NCI-H2107 (cell line): ENCODE measurements around the gene FAM133A.

Experiments used
- DNase-seq: peaks from one replicate; lab custom pipeline; 2025; lab: John Stamatoyannopoulos, UW

FAM133A gene

DNA sequence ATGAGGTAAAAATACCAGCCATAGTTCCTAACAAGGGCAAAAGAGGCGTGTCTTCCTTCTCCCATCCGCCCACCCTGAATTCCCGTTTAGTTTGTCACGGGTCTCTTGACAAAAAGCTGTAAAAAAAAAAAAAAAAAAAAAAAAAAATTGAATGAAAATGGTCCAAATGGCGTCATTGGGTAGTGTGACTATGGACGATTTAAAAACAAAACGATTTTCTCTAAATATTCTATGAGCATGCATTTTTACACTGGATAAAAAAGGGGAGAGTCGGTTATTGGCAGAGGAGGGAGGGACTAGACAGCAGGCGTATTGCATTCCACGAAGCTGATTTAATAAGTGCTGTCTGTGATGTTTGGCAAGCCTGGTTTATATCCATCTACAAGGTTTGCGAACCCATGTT lies at the start of gene FAM133A:
FAM133A (plus strand) TSS at position 338 of the 403 bp plus-strand sequence. CDS start 35,214 bp downstream, outside the sequence.
- DNase-seq, result no peak

DNA sequence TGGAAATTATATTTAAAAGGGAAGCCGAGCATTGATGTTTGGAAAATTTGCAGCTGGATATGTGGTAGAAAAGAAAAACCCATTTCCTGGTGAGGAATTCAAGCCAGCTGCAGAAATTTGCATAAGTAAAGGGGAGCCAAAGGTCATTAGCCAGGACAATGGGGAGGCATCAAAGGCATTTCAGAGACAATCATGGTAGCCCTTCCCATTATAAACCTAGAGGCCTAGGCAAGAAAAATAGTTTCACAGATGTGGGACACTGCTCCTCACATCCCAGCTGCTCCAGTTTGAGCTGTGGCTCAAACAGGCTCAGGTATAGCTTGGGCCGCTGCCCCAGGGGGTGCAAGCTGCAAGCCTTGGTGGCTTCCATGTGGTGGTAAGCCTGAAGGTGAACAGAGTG lies 36.4 kb upstream of the FAM133A start:
- DNase-seq, result no peak

DNA sequence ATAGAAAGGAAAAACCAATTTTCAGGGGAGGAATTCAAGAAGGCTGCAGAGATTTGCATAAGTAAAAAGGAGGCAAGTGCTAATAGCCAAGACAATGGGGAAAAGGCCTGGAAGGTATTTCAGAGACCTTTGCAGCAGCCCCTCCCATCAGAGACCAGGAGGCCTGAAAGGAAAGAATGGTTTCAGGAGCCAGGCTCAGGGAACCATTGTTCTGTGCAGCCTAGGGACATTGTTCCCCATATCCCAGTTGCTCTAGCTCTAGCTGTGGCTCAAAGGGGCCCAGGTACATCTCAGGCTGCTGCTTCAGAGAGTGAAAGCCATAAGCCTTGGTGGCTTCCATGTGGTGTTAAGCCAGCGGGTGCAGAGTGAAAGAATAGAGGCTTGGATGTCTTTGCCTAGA lies 24.6 kb upstream of the FAM133A start:
- DNase-seq, result no peak

- DNase-seq, result no peak
Measured at GRCh38 chrX:93660575-93660974, 13.4 kb upstream of the FAM133A start.

DNA sequence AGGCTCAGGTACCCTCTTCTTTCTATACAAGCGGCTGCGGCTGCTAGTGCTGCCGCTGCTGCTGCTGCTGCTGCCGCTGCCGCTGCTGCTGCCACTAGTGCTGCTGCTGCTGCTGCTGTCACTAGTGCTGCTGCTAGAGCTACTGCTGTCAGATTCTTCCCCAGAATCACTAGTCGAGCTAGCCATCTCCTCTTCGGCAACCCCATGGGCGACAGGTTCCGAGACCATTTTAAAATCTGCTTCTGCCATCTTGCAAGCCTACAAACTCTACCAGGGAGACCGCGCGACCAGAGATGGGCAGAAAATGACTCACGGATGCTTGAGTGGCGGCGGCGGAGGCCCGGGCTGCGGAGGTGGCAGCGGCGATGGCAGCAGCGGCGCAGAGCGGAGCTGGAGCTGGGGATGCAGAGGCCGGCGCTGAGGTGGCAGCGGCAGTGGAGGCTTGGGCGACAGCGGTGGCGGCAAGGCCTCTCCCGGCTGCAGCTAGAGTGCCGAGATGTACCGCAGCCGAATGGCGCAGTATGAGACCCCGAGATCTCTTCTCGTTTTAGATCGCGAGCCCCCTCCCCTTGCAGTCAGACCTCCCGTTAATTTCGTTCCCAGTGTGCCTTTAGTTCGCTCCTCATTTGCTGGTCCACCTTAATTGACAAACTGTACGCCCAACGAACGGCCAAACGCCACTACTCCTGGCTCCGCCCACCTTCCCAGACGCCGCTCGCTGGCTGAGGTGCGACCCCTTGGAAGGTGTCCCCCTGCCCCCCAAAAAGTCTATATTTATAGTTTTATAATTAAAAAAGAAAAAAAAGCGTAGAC lies 744 bp upstream of the FAM133A start, which contains the start of gene NAP1L3:
NAP1L3 (minus strand) TSS at position 523 of the 813 bp plus-strand sequence; CDS start at position 249, 274 bp downstream.
- DNase-seq, result peak; percentile 12

DNA sequence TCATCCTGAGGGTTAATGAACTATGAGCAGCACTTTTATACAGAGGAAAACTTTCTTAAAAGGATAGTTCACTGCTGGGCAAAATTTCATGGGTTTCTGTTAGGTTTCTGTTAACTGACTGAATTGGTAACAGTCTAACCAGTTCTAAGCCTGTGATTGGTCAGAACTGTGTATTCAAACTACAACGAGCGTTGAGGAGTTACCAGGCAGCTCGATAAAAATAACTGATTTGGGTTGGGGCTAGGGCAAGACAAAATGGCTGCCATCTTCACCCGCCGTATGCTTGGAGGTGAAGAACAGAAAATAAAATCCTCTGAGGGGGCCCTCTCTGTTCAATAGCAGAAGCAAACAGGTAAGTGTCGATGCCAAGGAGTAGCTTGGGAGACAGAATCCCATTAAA lies 22.0 kb downstream of the FAM133A start:
- DNase-seq, result no peak

DNA sequence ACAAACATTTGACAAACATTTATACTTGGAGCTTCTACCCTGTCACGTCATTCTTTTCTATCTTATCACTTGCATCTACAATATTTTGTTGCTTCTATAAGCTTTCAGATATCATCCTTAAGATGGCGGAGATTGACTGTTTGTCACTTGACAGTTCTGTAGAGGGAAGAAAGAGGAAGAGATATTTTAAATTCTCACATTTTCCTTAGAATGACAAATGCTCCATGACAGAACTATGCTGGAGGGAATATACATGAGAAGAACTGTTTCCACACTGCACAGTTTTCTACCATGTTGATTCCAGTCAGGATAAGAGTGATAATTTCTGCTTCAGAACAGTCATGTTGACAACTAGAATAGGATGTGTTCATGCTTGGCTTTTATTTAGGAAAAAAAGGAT lies 29.7 kb downstream of the FAM133A start:
- DNase-seq, result no peak

DNA sequence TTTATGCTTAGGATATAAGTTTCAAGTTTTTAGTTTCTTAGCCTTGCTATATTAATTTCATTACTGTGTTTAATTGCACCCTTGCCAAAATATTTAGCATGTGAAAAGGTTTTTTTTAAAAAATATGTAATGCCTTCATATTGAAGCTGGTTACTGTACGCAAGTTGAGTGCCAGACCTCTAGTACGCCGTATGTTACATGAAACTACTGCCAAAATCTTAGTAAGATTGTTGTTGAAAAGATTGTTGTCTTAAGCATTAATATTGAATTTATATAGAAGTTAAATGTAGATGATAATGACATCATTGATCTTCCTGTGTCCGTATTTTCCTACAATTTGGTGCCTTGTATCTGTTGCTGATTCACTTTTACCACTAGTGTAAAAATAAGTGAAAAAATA lies 37.1 kb downstream of the FAM133A start:
- no peak for DNase-seq

DNA sequence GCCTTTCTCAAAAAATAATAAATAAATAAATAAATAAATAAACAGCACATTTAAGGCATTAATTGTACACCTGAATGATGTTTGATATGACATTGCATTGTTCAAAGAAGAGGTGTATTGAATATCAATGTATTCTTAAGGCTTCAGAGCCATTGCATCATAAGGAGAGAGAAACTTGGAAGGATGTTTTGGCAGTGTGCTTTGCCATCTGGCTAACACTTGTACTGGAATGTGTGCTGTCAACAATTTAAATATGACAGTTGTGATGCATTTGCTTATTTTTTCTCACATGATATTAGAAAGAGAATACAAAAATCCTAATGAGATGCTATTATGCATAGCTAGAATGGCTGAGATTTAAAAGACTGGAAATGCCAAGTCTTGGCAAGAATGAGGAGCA lies 67.8 kb downstream of the FAM133A start:
- no peak for DNase-seq

GRCh38 chrX:93760163-93760562 lies 86.2 kb downstream of the FAM133A start:
- no peak for DNase-seq
